GM12865 (cell line): ENCODE results near the gene CELSR1.

ENCODE experiments used
- DNase-seq: peaks from one replicate; pipeline ENCODE4 v3.0.0; 2010; ENCODE audit warnings: low read depth
- H3K4me3 ChIP-seq: 2 replicates; pipeline ENCODE4 v1.5.1; 2011; ENCODE audit warnings: mild to moderate bottlenecking, low read depth, low read length, control low read depth
- TF ChIP-seq, protein P1 (sequence below): IDR thresholded peaks from 2 replicates; pipeline ENCODE4 v1.5.1; 2011; ENCODE audit warnings: low read length, control low read depth, low read depth, inconsistent platforms; ENCODE audit not compliant: insufficient read depth; ENCODE audit errors: missing control alignments

CELSR1 gene

DNA sequence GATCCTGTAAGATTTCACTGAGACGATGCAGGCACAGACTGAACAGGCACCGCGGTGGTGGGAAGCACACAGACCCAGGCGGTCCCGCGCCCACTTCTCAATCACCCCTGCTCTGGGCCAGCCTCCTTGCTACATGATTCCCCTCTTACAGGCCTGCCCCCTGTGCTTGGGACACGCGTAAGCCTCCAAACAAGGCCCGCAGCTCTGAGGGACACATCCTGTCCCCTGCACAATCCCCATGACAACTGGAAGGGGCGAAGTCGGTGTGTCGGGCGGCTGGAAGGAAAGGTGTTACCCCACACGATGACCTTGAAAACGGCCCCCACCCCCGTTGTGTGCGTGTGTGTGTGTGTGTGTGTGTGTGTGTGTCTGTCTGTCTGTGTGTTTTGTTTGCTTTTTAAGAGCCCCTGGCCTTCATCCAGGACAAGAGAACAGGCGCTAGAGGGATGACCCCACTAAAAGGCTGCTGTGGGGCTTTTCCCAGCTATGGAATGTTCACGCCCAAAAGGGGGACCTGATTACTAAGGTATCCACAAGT is 13.1 kb downstream of the CELSR1 start:
- no peak overlapping the region for H3K4me3 ChIP-seq
- TF ChIP-seq, protein P1, sequence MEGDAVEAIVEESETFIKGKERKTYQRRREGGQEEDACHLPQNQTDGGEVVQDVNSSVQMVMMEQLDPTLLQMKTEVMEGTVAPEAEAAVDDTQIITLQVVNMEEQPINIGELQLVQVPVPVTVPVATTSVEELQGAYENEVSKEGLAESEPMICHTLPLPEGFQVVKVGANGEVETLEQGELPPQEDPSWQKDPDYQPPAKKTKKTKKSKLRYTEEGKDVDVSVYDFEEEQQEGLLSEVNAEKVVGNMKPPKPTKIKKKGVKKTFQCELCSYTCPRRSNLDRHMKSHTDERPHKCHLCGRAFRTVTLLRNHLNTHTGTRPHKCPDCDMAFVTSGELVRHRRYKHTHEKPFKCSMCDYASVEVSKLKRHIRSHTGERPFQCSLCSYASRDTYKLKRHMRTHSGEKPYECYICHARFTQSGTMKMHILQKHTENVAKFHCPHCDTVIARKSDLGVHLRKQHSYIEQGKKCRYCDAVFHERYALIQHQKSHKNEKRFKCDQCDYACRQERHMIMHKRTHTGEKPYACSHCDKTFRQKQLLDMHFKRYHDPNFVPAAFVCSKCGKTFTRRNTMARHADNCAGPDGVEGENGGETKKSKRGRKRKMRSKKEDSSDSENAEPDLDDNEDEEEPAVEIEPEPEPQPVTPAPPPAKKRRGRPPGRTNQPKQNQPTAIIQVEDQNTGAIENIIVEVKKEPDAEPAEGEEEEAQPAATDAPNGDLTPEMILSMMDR, result no peak
- no peak for DNase-seq

DNA sequence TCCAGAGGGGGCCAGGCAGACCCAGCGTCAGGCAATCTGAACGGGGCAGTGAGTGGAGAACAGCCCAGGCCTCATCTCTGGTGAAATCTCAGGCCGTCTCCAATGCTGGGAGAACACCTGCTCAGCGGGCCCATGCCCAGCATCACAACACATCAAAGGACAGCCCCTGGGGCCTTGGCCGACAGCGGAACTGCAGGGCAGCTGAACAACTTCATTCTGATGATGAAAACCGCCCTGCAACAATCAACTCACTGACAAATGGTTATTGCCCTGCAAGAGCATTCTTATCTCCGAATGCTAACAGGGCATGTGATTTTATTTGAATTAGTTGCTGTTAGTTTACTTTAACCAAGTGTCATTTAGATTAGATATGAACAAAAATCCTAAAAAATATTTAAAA is 14.6 kb downstream of the CELSR1 start:
- no peak for DNase-seq
- TF ChIP-seq, protein P1, result no peak

DNA sequence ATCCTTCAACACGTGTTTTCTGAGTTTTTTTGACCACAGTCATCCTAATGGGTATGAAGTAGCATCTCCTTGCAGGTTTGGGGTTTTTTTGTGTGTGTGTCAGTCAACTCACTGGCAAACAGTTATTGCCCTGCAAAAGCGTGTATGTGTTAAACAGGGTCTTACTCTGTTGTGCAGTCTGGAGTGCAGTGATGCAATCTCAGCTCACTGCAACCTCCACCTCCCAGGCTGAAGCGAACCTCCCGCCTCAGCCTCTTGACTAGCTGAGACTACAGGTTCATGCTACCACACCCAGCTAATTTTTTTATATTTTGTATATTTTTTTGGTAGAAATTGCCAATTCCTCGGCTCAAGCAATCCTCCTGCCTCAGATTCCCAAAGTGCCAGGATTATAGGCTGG is 15.4 kb downstream of the CELSR1 start:
- no peak overlapping the region for H3K4me3 ChIP-seq
- TF ChIP-seq, protein P1, result no peak
- DNase-seq, result no peak

More for the DNA sequence above, 14.6 kb downstream of the CELSR1 start:
- H3K4me3 ChIP-seq, result no peak overlapping the region

DNA sequence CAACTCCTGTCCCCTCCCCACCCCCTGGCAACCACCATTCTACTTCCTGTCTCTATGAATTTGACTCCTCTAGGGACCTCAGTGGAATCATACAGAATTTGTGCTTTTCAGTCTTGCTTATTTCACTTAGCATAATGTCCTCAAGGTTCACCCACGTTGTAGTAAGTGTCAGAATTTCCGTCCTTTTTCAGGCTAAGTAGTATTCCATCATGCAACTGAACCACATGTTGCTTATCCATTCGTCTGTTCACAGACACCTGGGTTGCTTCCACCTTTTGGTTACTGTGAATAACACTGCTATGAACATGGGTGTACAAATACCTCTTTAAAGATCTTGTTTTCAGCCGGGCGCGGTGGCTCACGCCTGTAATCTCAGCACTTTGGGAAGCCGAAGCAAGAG is 16.5 kb downstream of the CELSR1 start:
- TF ChIP-seq, protein P1, result no peak
- no peak overlapping the region for H3K4me3 ChIP-seq
- DNase-seq, result no peak

DNA sequence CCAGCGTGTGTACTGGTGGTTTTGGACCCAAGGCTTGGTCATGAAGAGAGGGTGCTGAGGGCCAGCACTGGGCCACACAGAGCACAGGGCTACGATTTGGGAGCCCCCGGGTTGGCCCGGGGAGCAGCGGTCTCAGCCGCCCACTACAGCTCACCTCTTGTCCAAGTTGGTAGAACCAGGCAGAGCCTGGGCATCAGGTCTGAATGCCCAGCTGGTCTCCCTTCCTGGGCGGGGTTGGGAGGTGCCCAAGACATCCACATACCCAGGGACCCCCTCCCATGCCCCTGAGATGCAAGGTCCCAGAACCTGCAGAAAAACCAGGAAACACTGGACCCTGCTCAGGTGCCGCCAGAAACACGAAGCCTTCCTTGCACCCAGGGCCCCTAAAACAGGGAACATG is 18.0 kb downstream of the CELSR1 start:
- TF ChIP-seq, protein P1, result no peak
- no peak overlapping the region for H3K4me3 ChIP-seq
- DNase-seq, result no peak

DNA sequence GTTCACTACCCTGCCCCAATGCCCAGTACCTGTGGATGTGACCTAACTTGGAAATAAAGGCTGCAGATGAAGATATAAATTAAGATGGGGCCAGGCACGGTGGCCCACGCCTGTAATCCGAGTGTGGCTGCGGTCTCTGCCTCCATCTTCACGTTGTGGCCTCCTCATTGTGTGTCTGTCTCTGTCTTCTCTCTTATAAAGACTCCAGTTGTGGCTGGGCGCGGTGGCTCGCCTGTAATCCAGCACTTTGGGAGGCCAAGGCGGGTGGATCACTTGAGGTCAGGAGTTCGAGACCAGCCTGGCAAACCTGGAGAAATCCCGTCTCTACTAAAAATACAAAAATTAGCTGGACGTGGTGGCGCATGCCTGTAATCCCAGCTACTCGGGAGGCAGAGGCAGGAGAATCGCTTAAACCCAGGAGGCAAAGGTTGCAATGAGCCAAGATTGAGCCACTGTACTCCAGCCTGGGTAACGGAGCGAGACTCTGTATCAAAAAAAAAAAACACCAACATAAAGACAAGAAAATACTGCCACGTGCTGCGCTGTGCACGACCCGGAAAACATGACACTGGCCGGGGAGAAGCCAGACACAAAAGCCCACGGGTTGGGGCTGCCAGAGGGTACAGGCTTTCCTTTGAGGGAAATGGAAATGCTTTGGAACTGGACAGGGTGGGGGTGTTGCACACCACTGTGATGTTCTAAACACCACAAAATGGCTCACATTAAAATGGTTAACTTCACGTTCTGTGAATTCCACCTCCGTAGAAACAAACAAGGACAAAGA is 18.7 kb downstream of the CELSR1 start:
- TF ChIP-seq, protein P1, result no peak
- no peak for DNase-seq
- H3K4me3 ChIP-seq, result no peak overlapping the region
